ENCODE data around the gene HDAC9.

DNA sequence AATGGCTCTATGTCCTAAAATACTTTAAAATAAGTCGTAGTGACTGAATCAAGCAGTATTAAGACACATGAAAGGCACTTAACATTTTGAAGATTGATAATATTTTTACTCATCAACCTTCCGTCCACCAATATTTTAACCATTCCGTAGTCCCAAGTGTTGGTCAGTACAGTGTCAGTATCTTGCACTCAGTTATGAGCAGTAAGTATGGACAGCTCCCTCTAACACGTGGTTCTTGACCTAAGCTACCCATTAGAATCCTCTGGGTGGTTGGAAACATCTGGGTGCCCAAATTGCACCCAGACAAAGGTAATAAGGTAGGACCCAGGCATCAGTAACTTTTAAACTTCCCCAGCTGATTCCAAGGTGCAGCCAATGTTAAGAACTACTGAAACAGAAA, 260.2 kb downstream of the HDAC9 start:
- no peak for TF ChIP-seq POLR2A (IDR thresholded peaks at IDR 0.05)
- TF ChIP-seq, protein P1, sequence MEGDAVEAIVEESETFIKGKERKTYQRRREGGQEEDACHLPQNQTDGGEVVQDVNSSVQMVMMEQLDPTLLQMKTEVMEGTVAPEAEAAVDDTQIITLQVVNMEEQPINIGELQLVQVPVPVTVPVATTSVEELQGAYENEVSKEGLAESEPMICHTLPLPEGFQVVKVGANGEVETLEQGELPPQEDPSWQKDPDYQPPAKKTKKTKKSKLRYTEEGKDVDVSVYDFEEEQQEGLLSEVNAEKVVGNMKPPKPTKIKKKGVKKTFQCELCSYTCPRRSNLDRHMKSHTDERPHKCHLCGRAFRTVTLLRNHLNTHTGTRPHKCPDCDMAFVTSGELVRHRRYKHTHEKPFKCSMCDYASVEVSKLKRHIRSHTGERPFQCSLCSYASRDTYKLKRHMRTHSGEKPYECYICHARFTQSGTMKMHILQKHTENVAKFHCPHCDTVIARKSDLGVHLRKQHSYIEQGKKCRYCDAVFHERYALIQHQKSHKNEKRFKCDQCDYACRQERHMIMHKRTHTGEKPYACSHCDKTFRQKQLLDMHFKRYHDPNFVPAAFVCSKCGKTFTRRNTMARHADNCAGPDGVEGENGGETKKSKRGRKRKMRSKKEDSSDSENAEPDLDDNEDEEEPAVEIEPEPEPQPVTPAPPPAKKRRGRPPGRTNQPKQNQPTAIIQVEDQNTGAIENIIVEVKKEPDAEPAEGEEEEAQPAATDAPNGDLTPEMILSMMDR (IDR thresholded peaks at IDR 0.05), result no peak

Measured in adrenal gland (tissue), 5 donors.